GM12878 (cell line): ENCODE data around the gene NCDN. TPM values are rescaled to one million over a fixed set of nuclear protein-coding genes. Genes with fewer than 3 reads are reported as not detected.

Source experiments
- ATAC-seq: fragments of 200-7000 bp; cut with Tn5 transposase; 3 replicates; pipeline ENCODE4 v1.9.1; 2020; ENCODE audit warnings: mild to moderate bottlenecking, moderate library complexity
- BruUV-seq: library from RNA; stranded (reverse); fragments of 400-500 nt; replicated peaks from 2 replicates; lab custom pipeline; 2021; lab: Mats Ljungman, UMichigan
- CTCF ChIA-PET: fragments of 300-600 bp; sonication (Branson Sonifier 250); formaldehyde crosslinking; extraction: SDS; loops from one replicate; lab custom pipeline; 2021; ENCODE audit warnings: inconsistent platforms; lab: Yijun Ruan, JAX
- POLR2A ChIA-PET: fragments of 350-600 bp; formaldehyde crosslinking; extraction: SDS; loops from one replicate; lab custom pipeline; 2021; ENCODE audit warnings: inconsistent platforms; lab: Charles Lee
- RAD21 ChIA-PET: fragments of 300-600 bp; sonication (Branson Sonifier 250); formaldehyde crosslinking; loops from one replicate; lab custom pipeline; 2023; ENCODE audit warnings: antibody characterized with exemption; ENCODE audit not compliant: unreplicated experiment; lab: Charles Lee
- SMC1A ChIA-PET: fragments of 300-600 bp; sonication (Branson Sonifier 250); formaldehyde crosslinking; loops from one replicate; lab custom pipeline; 2023; ENCODE audit not compliant: unreplicated experiment, uncharacterized antibody; lab: Charles Lee
- DNase-seq: peaks from one replicate; pipeline ENCODE4 v3.0.0-alpha.2; 2011; ENCODE audit warnings: low read depth, low spot score
- FAIRE-seq: peaks from 3 replicates; lab custom pipeline; 2011; peaks lifted over from hg19 to GRCh38; lab: Jason Lieb, UNC
- H2AFZ ChIP-seq: 2 replicates; pipeline ENCODE4 v1.6.0; 2011; ENCODE audit warnings: low read depth, low read length, control low read depth; ENCODE audit not compliant: control insufficient read depth
- H3K27ac ChIP-seq: 2 replicates; pipeline ENCODE4 v1.5.1; 2011; ENCODE audit warnings: control low read depth; ENCODE audit not compliant: control insufficient read depth, insufficient read depth
- H3K27me3 ChIP-seq, 2 experiments: replicated peaks in 1 of 2; 2 replicates each; pipeline versions ENCODE4 v1.6.0 to v1.6.1; 2011; ENCODE audit warnings: low read length in 1 of 2; ENCODE audit not compliant: control insufficient read depth in 2 of 2, insufficient read depth in 2 of 2
- H3K36me3 ChIP-seq, 2 experiments: 2 replicates each; pipeline ENCODE4 v1.5.1; 2011; ENCODE audit warnings: low read length in 1 of 2; ENCODE audit not compliant: control insufficient read depth in 2 of 2, insufficient read depth in 2 of 2
- H3K4me1 ChIP-seq: 2 replicates; pipeline ENCODE4 v1.6.1; 2011; ENCODE audit warnings: mild to moderate bottlenecking, low read length, moderate library complexity, mixed read lengths; ENCODE audit not compliant: control insufficient read depth, insufficient read depth
- H3K4me2 ChIP-seq: 2 replicates; pipeline ENCODE4 v1.6.0; 2011; ENCODE audit warnings: control low read depth; ENCODE audit not compliant: control insufficient read depth, insufficient read depth
- H3K4me3 ChIP-seq: fragments of 200-600 bp; sonication (generic); 2 replicates; pipeline ENCODE4 v1.5.1; 2016
- H3K79me2 ChIP-seq: 2 replicates; pipeline ENCODE4 v1.6.0; 2011; ENCODE audit warnings: low read length; ENCODE audit not compliant: control insufficient read depth, insufficient read depth
- H3K9ac ChIP-seq: 2 replicates; pipeline ENCODE4 v1.8.0; 2011; ENCODE audit warnings: low read length, control low read depth, mixed read lengths; ENCODE audit not compliant: control insufficient read depth, insufficient read depth
- H3K9me3 ChIP-seq: replicated peaks from 3 replicates; pipeline ENCODE4 v1.5.1; 2011; ENCODE audit warnings: mild to moderate bottlenecking, low read length; ENCODE audit not compliant: control insufficient read depth, insufficient read depth
- H4K20me1 ChIP-seq: 2 replicates; pipeline ENCODE4 v1.6.0; 2011; ENCODE audit not compliant: control insufficient read depth, insufficient read depth
- ASH2L ChIP-seq: fragments of 300-600, 200-600 bp; sonication (generic); IDR thresholded peaks from 2 replicates; pipeline ENCODE4 v1.6.1; 2017; ENCODE audit warnings: low read depth, mild to moderate bottlenecking, borderline replicate concordance
- BHLHE40 ChIP-seq, 2 experiments: fragments of 450-650 bp in 1 of 2; IDR thresholded peaks; 2 replicates each; pipeline ENCODE4 v1.6.1; 2011 to 2017; ENCODE audit warnings: low read depth in 2 of 2, borderline replicate concordance in 1 of 2, improper control_type of control experiment in 1 of 2, low read length in 1 of 2, mild to moderate bottlenecking in 1 of 2
- CREB1 ChIP-seq: IDR thresholded peaks from 2 replicates; pipeline ENCODE4 v1.6.1; 2012; ENCODE audit warnings: low read depth, mild to moderate bottlenecking, inconsistent platforms
- EP300 ChIP-seq, 2 experiments: fragments of 150-350 bp in 1 of 2; IDR thresholded peaks; 2 replicates each; pipeline ENCODE4 v1.6.1; 2011 to 2012; ENCODE audit warnings: low read depth in 2 of 2, low read length in 2 of 2, borderline replicate concordance in 1 of 2, improper control_type of control experiment in 1 of 2, inconsistent platforms in 1 of 2; ENCODE audit not compliant: control insufficient read depth in 1 of 2
- ESRRA ChIP-seq: IDR thresholded peaks from 2 replicates; pipeline ENCODE4 v1.6.1; 2012; ENCODE audit warnings: mild to moderate bottlenecking, low read length, improper control_type of control experiment
- JUNB ChIP-seq: IDR thresholded peaks from 2 replicates; pipeline ENCODE4 v1.6.1; 2016; ENCODE audit warnings: antibody characterized with exemption, mild to moderate bottlenecking
- KDM1A ChIP-seq: fragments of 200-600 bp; sonication (generic); IDR thresholded peaks from 2 replicates; pipeline ENCODE4 v1.6.1; 2016; ENCODE audit warnings: borderline replicate concordance
- NBN ChIP-seq: fragments of 450-650 bp; IDR thresholded peaks from 2 replicates; pipeline ENCODE4 v1.6.1; 2016
- NR2C1 ChIP-seq: fragments of 450-650 bp; IDR thresholded peaks from 2 replicates; pipeline ENCODE4 v1.6.1; 2017; ENCODE audit warnings: antibody characterized with exemption, mild to moderate bottlenecking, moderate library complexity
- NR2C2 ChIP-seq: IDR thresholded peaks from 2 replicates; pipeline ENCODE4 v1.6.1; 2011; ENCODE audit warnings: borderline replicate concordance, low read depth; ENCODE audit not compliant: control insufficient read depth, insufficient read length
- PAX8 ChIP-seq: fragments of 450-650 bp; IDR thresholded peaks from 2 replicates; pipeline ENCODE4 v1.6.1; 2017; ENCODE audit warnings: mild to moderate bottlenecking, moderate library complexity
- PBX3 ChIP-seq: IDR thresholded peaks from 2 replicates; pipeline ENCODE4 v1.6.1; 2011; ENCODE audit warnings: mild to moderate bottlenecking, low read depth, low read length, moderate library complexity; ENCODE audit not compliant: insufficient replicate concordance
- SMC3 ChIP-seq: IDR thresholded peaks from 2 replicates; pipeline ENCODE4 v1.6.1; 2011; ENCODE audit warnings: low read length, improper control_type of control experiment, borderline replicate concordance
- TBL1XR1 ChIP-seq: IDR thresholded peaks from 2 replicates; pipeline ENCODE4 v1.6.1; 2012; ENCODE audit warnings: low read depth, low read length, improper control_type of control experiment
- TCF7 ChIP-seq: IDR thresholded peaks from 2 replicates; pipeline ENCODE4 v1.6.1; 2014; ENCODE audit warnings: antibody characterized with exemption, borderline replicate concordance
- ZBED1 ChIP-seq: IDR thresholded peaks from 2 replicates; pipeline ENCODE4 v1.6.1; 2016; ENCODE audit warnings: borderline replicate concordance
- ZNF207 ChIP-seq: fragments of 450-650 bp; IDR thresholded peaks from 2 replicates; pipeline ENCODE4 v1.6.1; 2014; ENCODE audit warnings: antibody characterized with exemption, mild to moderate bottlenecking, borderline replicate concordance
- ZNF622 ChIP-seq: fragments of 450-650 bp; IDR thresholded peaks from 2 replicates; pipeline ENCODE4 v1.6.1; 2017; ENCODE audit warnings: mild to moderate bottlenecking, inconsistent platforms
- WGBS: methylation state at CpG from one replicate; pipeline ENCODE4 v1.1.6; 2016; ENCODE audit warnings: low lambda C conversion rate; ENCODE audit not compliant: insufficient replicate concordance, insufficient coverage; ENCODE audit errors: missing lambda C conversion rate; 5-methylcytosine and 5-hydroxymethylcytosine counted together
- in situ Hi-C: fragments of 300-500 bp; cut with MboI; formaldehyde crosslinking; loops from 9 replicates; pipeline ENCODE4 v1.14.3; 2018; ENCODE audit warnings: mixed read lengths
- intact Hi-C: fragments of 100-400 bp; cut with micrococcal nuclease; formaldehyde crosslinking; loops from one replicate; pipeline ENCODE4 v1.14.2; 2022; ENCODE audit not compliant: unreplicated experiment
- polyA plus RNA-seq, 11 experiments: library from polyadenylated mRNA; depleted of rRNA in 4 of 11; unstranded in 6 of 11; stranded (reverse) in 5 of 11; fragments of >200 nt; fragmentation: Nextera tagmentation in 4 of 11; fragmentation: Illumina TruSeq in 1 of 11; extraction: Ambion mirVana in 4 of 11; extraction: Trizol in 1 of 11; gene quantifications; 1 replicate in 1 of 11; 2 replicates in 10 of 11; pipeline versions ENCODE4 v1.2.1 to v1.2.3, GENCODE V29; 2011 to 2016; ENCODE audit warnings: inconsistent platforms in 2 of 11, missing spikeins in 2 of 11, low read depth in 1 of 11
- total RNA-seq, 4 experiments: library from RNA; depleted of rRNA in 3 of 4; stranded (reverse); fragments of >200 nt in 3 of 4; fragmentation: Illumina TruSeq in 1 of 4; extraction: Trizol in 1 of 4; gene quantifications; 2 replicates each; pipeline versions ENCODE4 v1.2.1 to v1.2.3, GENCODE V29; 2013 to 2021
- TF ChIP-seq, protein P1 (sequence below): fragments of 450-650 bp; IDR thresholded peaks from 2 replicates; pipeline ENCODE4 v1.6.1; 2017; ENCODE audit warnings: low read depth, mild to moderate bottlenecking, moderate library complexity

The NCDN gene
- total and polyA plus RNA-seq, 10 of the 15 experiments (the other 5 are each of a cell fraction or from before 2014, with no cell fraction given) = 1.8 to 25.5 (median 10.9) TPM

GRCh38 chr1:35519432-35519831, 38.2 kb upstream of the NCDN start (continued):
- TF ChIP-seq BHLHE40 (IDR thresholded peaks at IDR 0.05; ENCODE audit: borderline replicate concordance in 1 of 2, low read depth in 2 of 2, low read length in 1 of 2) (no peak), NR2C2 (no peak)
- TF ChIP-seq, all 136 proteins: peak for 0

- no peaks in the 10 kb centered on the region for H3K27me3 ChIP-seq
- no peak overlapping the region for H3K9ac ChIP-seq
- intact Hi-C loops = no loop called here
- no peak for DNase-seq
- TF ChIP-seq ZNF622 (no peak), NR2C2 (no peak), CREB1 (no peak), EP300 (IDR thresholded peaks at IDR 0.05; ENCODE audit: borderline replicate concordance in 1 of 2, control insufficient read depth in 1 of 2, low read depth in 2 of 2, low read length in 2 of 2) (no peak), TCF7 (no peak), PBX3 (no peak), TBL1XR1 (no peak), NBN (no peak), KDM1A (no peak), ZBED1 (no peak), SMC3 (no peak), ZNF207 (no peak), JUNB (no peak), NR2C1 (no peak), ASH2L (no peak), PAX8 (no peak), ESRRA (no peak)
- TF ChIP-seq, protein P1, sequence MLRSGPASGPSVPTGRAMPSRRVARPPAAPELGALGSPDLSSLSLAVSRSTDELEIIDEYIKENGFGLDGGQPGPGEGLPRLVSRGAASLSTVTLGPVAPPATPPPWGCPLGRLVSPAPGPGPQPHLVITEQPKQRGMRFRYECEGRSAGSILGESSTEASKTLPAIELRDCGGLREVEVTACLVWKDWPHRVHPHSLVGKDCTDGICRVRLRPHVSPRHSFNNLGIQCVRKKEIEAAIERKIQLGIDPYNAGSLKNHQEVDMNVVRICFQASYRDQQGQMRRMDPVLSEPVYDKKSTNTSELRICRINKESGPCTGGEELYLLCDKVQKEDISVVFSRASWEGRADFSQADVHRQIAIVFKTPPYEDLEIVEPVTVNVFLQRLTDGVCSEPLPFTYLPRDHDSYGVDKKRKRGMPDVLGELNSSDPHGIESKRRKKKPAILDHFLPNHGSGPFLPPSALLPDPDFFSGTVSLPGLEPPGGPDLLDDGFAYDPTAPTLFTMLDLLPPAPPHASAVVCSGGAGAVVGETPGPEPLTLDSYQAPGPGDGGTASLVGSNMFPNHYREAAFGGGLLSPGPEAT = no peak
- no peak overlapping the region for H3K4me2 ChIP-seq
- H3K36me3 ChIP-seq = no peaks in the 10 kb centered on the region
- FAIRE-seq = no peak
- in situ Hi-C loops = no loop called here
- CTCF ChIA-PET = interaction anchor here (1.2 kb wide), 1 partner anchor 73 kb away, joined by 5 read pairs; no protein-coding TSS in a partner anchor
- POLR2A ChIA-PET = interaction anchor here (0.6 kb wide), 1 partner anchor 44 kb away, joined by 3 read pairs; no protein-coding TSS in a partner anchor
- no peak overlapping the region for H3K4me3 ChIP-seq
- WGBS = 100% methylated on average over 2 of the region's 2 CpGs
- SMC1A ChIA-PET = interaction anchor here (1.2 to 1.7 kb wide), 3 partner anchors 12 to 17 kb away, joined by 3 to 6 read pairs (median 4); no protein-coding TSS in a partner anchor
- no peaks in the 10 kb centered on the region for H3K79me2 ChIP-seq
- no peak overlapping the region for H2AFZ ChIP-seq
- H3K9me3 ChIP-seq = peaks cover 13% of the 10 kb centered on the region; the same call in 2 of the 3 replicates
- H3K4me1 ChIP-seq = no peaks in the 10 kb centered on the region
- BruUV-seq = no TSS peak
- no peak overlapping the region for H3K27ac ChIP-seq
- RAD21 ChIA-PET = interaction anchor here (1.2 to 1.4 kb wide), 2 partner anchors 13 to 15 kb away, joined by 3 read pairs; no protein-coding TSS in a partner anchor
- ATAC-seq = no peak
- H4K20me1 ChIP-seq = no peaks in the 10 kb centered on the region
Observed at GRCh38 chr1:35524106-35524505, 33.5 kb upstream of the NCDN start.
